ENCODE data around the gene SYNJ1. TPM values are rescaled to one million over a fixed set of nuclear protein-coding genes. Genes with fewer than 3 reads are reported as not detected.

Gene SYNJ1
- total and polyA plus RNA-seq, 2 experiments from 2014 or later, result 1.4 to 4.2 TPM

DNA sequence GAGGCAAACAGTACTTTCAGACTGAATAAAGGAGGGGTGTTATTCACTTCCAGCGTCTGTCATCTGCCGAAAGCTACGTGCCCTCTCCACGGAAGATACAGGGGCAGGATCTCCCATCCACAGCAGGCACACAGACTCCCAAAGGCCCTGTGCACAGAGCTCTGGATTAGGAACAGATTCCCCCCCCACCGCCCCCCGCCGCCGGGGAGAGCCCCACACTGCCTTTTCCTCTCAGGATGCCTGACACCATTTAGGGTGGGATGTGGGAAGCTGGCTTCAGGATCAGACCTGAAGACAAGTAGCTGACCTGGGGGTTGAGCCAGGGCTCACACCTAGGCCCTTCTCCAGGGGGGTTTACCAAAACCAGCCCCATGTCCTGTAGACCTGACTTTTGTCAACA lies 134.1 kb downstream of the SYNJ1 start:
- Histone ChIP-seq H3K4me1 (ENCODE audit: insufficient read depth) (no peaks in the 10 kb centered on the region; the same call in 1 of the 2 replicates), H4K20me1 (replicated peaks; ENCODE audit: insufficient read depth) (no peaks in the 10 kb centered on the region; the same call in 1 of the 2 replicates), H3K4me2 (no peak overlapping the region), H3K27ac (ENCODE audit: low read depth) (no peak overlapping the region), H3K27me3 (ENCODE audit: insufficient read depth) (no peaks in the 10 kb centered on the region), H3K79me2 (replicated peaks; ENCODE audit: insufficient read depth) (no peaks in the 10 kb centered on the region), H3K4me3 (no peak overlapping the region), H3K9me2 (ENCODE audit: insufficient read depth) (no peaks in the 10 kb centered on the region), H2AFZ (no peak overlapping the region), H3K36me3 (ENCODE audit: insufficient read depth) (no peaks in the 10 kb centered on the region), H3F3A (replicated peaks; ENCODE audit: low read depth) (no peaks in the 10 kb centered on the region)
- DNase-seq (ENCODE audit: low spot score) (no peak), ATAC-seq (no peak)
- H3K4me1 Mint-ChIP-seq, result peaks cover 9% of the 10 kb centered on the region
- no peaks in the 10 kb centered on the region for H3K9me3 Mint-ChIP-seq
- H3K27me3 Mint-ChIP-seq (ENCODE audit: insufficient read depth, low read depth, poor library complexity), result peaks cover 16% of the 10 kb centered on the region
- no peak overlapping the region for H3K27ac Mint-ChIP-seq
- TF ChIP-seq, protein P1, sequence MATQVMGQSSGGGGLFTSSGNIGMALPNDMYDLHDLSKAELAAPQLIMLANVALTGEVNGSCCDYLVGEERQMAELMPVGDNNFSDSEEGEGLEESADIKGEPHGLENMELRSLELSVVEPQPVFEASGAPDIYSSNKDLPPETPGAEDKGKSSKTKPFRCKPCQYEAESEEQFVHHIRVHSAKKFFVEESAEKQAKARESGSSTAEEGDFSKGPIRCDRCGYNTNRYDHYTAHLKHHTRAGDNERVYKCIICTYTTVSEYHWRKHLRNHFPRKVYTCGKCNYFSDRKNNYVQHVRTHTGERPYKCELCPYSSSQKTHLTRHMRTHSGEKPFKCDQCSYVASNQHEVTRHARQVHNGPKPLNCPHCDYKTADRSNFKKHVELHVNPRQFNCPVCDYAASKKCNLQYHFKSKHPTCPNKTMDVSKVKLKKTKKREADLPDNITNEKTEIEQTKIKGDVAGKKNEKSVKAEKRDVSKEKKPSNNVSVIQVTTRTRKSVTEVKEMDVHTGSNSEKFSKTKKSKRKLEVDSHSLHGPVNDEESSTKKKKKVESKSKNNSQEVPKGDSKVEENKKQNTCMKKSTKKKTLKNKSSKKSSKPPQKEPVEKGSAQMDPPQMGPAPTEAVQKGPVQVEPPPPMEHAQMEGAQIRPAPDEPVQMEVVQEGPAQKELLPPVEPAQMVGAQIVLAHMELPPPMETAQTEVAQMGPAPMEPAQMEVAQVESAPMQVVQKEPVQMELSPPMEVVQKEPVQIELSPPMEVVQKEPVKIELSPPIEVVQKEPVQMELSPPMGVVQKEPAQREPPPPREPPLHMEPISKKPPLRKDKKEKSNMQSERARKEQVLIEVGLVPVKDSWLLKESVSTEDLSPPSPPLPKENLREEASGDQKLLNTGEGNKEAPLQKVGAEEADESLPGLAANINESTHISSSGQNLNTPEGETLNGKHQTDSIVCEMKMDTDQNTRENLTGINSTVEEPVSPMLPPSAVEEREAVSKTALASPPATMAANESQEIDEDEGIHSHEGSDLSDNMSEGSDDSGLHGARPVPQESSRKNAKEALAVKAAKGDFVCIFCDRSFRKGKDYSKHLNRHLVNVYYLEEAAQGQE (IDR thresholded peaks at IDR 0.05; ENCODE audit: unreplicated experiment), result no peak
- no peak for TF ChIP-seq JUNB (IDR thresholded peaks at IDR 0.05; ENCODE audit: unreplicated experiment)
- no peak for TF ChIP-seq NANOG (IDR thresholded peaks at IDR 0.05; ENCODE audit: borderline replicate concordance)
- H3K36me3 Mint-ChIP-seq (ENCODE audit: low read depth), result peaks cover 8% of the 10 kb centered on the region; the same call in 2 of the 3 replicates
- H3K4me3 Mint-ChIP-seq, result no peak overlapping the region

DNA sequence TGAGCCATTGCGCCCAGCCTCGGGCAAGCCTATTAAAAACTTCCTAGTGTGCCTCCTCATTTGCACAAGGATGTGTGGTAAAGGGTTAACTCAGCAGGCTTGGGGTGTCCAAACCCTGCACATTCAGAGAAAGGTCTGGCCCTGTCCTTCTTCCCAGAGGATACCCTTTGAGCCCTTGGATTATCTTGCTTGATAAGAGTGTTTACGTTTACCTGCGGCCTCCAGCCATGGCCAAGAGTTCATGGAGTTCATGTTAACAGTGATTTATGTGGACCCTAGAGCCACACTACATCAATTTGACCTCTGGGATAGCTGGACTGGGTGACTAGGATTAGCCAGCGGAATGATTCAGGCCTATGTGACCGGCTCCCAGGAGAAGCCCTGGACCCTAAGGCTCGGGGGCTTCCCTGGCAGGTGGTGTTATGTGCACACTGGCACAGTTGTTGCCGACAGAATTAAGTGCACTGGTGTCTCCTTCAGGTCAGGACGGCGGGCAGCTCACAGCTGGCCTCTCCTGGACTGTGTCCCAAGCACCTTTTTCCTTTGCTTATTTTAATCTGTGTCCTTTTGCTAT lies 134.8 kb downstream of the SYNJ1 start:
- H3K4me3 Mint-ChIP-seq, result no peak overlapping the region
- H3K36me3 ChIP-seq (ENCODE audit: insufficient read depth), result no peaks in the 10 kb centered on the region
- 0 out of 2 replicates have a peak overlapping the region, but pooled peaks have one; percentile 24 for H3K27ac Mint-ChIP-seq
- peaks cover 3% of the 10 kb centered on the region; the same call in 2 of the 3 replicates for H3K36me3 Mint-ChIP-seq (ENCODE audit: low read depth)
- H3K4me1 ChIP-seq (ENCODE audit: insufficient read depth), result no peaks in the 10 kb centered on the region; the same call in 1 of the 2 replicates
- H3K4me2 ChIP-seq, result no peak overlapping the region
- H4K20me1 ChIP-seq (replicated peaks; ENCODE audit: insufficient read depth), result no peaks in the 10 kb centered on the region
- no peak overlapping the region for H3K27ac ChIP-seq (ENCODE audit: low read depth)
- H3K9me3 Mint-ChIP-seq, result no peaks in the 10 kb centered on the region
- H2AFZ ChIP-seq, result no peak overlapping the region
- H3K4me1 Mint-ChIP-seq, result peaks cover 9% of the 10 kb centered on the region
- H3K4me3 ChIP-seq, result no peak overlapping the region
- DNase-seq (ENCODE audit: low spot score), result no peak
- H3K79me2 ChIP-seq (replicated peaks; ENCODE audit: insufficient read depth), result no peaks in the 10 kb centered on the region
- H3F3A ChIP-seq (replicated peaks; ENCODE audit: low read depth), result no peaks in the 10 kb centered on the region
- H3K9me2 ChIP-seq (ENCODE audit: insufficient read depth), result no peaks in the 10 kb centered on the region
- H3K27me3 Mint-ChIP-seq (ENCODE audit: insufficient read depth, low read depth, poor library complexity), result peaks cover 16% of the 10 kb centered on the region
- H3K27me3 ChIP-seq (ENCODE audit: insufficient read depth), result no peaks in the 10 kb centered on the region
- no peak for ATAC-seq
- TF ChIP-seq, protein P2, sequence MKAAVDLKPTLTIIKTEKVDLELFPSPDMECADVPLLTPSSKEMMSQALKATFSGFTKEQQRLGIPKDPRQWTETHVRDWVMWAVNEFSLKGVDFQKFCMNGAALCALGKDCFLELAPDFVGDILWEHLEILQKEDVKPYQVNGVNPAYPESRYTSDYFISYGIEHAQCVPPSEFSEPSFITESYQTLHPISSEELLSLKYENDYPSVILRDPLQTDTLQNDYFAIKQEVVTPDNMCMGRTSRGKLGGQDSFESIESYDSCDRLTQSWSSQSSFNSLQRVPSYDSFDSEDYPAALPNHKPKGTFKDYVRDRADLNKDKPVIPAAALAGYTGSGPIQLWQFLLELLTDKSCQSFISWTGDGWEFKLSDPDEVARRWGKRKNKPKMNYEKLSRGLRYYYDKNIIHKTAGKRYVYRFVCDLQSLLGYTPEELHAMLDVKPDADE (IDR thresholded peaks at IDR 0.05), result no peak
- TF ChIP-seq, protein P1 (IDR thresholded peaks at IDR 0.05; ENCODE audit: unreplicated experiment), result no peak
- TF ChIP-seq, protein P3, sequence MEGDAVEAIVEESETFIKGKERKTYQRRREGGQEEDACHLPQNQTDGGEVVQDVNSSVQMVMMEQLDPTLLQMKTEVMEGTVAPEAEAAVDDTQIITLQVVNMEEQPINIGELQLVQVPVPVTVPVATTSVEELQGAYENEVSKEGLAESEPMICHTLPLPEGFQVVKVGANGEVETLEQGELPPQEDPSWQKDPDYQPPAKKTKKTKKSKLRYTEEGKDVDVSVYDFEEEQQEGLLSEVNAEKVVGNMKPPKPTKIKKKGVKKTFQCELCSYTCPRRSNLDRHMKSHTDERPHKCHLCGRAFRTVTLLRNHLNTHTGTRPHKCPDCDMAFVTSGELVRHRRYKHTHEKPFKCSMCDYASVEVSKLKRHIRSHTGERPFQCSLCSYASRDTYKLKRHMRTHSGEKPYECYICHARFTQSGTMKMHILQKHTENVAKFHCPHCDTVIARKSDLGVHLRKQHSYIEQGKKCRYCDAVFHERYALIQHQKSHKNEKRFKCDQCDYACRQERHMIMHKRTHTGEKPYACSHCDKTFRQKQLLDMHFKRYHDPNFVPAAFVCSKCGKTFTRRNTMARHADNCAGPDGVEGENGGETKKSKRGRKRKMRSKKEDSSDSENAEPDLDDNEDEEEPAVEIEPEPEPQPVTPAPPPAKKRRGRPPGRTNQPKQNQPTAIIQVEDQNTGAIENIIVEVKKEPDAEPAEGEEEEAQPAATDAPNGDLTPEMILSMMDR (conservative IDR thresholded peaks at IDR 0.05; ENCODE audit: low read depth in 2 of 2), result no peak
- TF ChIP-seq ZNF114 (CRISPR knock-in tag; IDR thresholded peaks at IDR 0.05) (no peak), NANOG (IDR thresholded peaks at IDR 0.05; ENCODE audit: borderline replicate concordance) (no peak), STAT1 (IDR thresholded peaks at IDR 0.05; ENCODE audit: unreplicated experiment) (no peak)
